Activated CD8-positive, alpha-beta memory T cell treated with anti-CD3 and anti-CD28 coated beads, Interleukin-2, amount 50 U/mL, for 4 hours (primary cell): ENCODE data around the gene PIGR.
A peak's percentile ranks its signal among the peaks of the same experiment; 100 is the strongest.
"Not testable (repeated sequence)": the region's sequence is repeated elsewhere in the genome, so short reads cannot be mapped to it uniquely, and the experiment has no call there.

Experiments
- DNase-seq: peaks from one replicate; pipeline ENCODE4 v3.0.0-alpha.2; 2020

The PIGR gene

GRCh38 chr1:206931709-206932108 is 14.6 kb downstream of the PIGR start:
- no peak for DNase-seq

GRCh38 chr1:206930210-206930798 is 16.0 kb downstream of the PIGR start:
- DNase-seq = peak; percentile 47

GRCh38 chr1:206929524-206929923 is 16.7 kb downstream of the PIGR start:
- DNase-seq = no peak

- no peak for DNase-seq
Measured at GRCh38 chr1:206926286-206926685, 20.0 kb downstream of the PIGR start.

GRCh38 chr1:206925106-206925736 is 21.0 kb downstream of the PIGR start:
- DNase-seq = peak; percentile 65

- DNase-seq = no peak
Measured at GRCh38 chr1:206924592-206925105, 21.6 kb downstream of the PIGR start.

- DNase-seq = not testable (repeated sequence)
Measured at GRCh38 chr1:206923961-206924557, 22.2 kb downstream of the PIGR start.

- peak; percentile 75 for DNase-seq
Measured at GRCh38 chr1:206923009-206923960, 23.0 kb downstream of the PIGR start.

- DNase-seq = no peak
Measured at GRCh38 chr1:206922524-206922923, 23.7 kb downstream of the PIGR start.

GRCh38 chr1:206921772-206922265 is 24.4 kb downstream of the PIGR start, which contains the start of gene FCMR:
Gene FCMR (minus strand): TSS chr1:206921941. CDS start chr1:206921854, 87 bp downstream.
- DNase-seq = no peak

GRCh38 chr1:206918076-206918475 is 28.2 kb downstream of the PIGR start:
- no peak for DNase-seq

- DNase-seq = no peak
Measured at GRCh38 chr1:206916000-206916709, 30.1 kb downstream of the PIGR start.

- DNase-seq = no peak
Measured at GRCh38 chr1:206915030-206915735, 31.1 kb downstream of the PIGR start.

GRCh38 chr1:206913766-206914537 is 32.3 kb downstream of the PIGR start:
- DNase-seq = no peak

GRCh38 chr1:206912445-206913095 is 33.7 kb downstream of the PIGR start:
- DNase-seq = peak; percentile 51

- no peak for DNase-seq
Measured at GRCh38 chr1:206911064-206911663, 35.1 kb downstream of the PIGR start.

- no peak for DNase-seq
Measured at GRCh38 chr1:206909883-206910318, 36.4 kb downstream of the PIGR start.

- peak; percentile 52 for DNase-seq
Measured at GRCh38 chr1:206909161-206909882, 36.9 kb downstream of the PIGR start.

GRCh38 chr1:206908038-206908437 is 38.2 kb downstream of the PIGR start:
- no peak for DNase-seq
